GM21825 (cell line): ENCODE measurements around the gene MAP1B.

Experiments
- ATAC-seq: cut with Tn5 transposase; IDR thresholded peaks from one replicate; pipeline ENCODE4 v1.9.1; 2021; ENCODE audit warnings: mild to moderate bottlenecking, moderate library complexity; ENCODE audit not compliant: unreplicated experiment

The MAP1B gene

GRCh38 chr5:72216756-72217155 lies 109.5 kb downstream of the MAP1B start:
- no peak for ATAC-seq

- ATAC-seq, result no peak
Observed at GRCh38 chr5:72221099-72221498, 113.8 kb downstream of the MAP1B start.

GRCh38 chr5:72221541-72221940 lies 114.3 kb downstream of the MAP1B start:
- ATAC-seq, result no peak

GRCh38 chr5:72222521-72222920 lies 115.2 kb downstream of the MAP1B start:
- ATAC-seq, result no peak

- no peak for ATAC-seq
Observed at GRCh38 chr5:72223371-72223770, 116.1 kb downstream of the MAP1B start.

GRCh38 chr5:72224946-72225463 lies 117.7 kb downstream of the MAP1B start:
- no peak for ATAC-seq

- no peak for ATAC-seq
Observed at GRCh38 chr5:72225741-72226140, 118.5 kb downstream of the MAP1B start.

GRCh38 chr5:72226950-72227349 lies 119.7 kb downstream of the MAP1B start:
- no peak for ATAC-seq

- no peak for ATAC-seq
Observed at GRCh38 chr5:72228960-72229359, 121.7 kb downstream of the MAP1B start.

GRCh38 chr5:72231991-72232703 lies 124.9 kb downstream of the MAP1B start:
- ATAC-seq, result no peak

- ATAC-seq, result no peak
Observed at GRCh38 chr5:72232838-72233237, 125.6 kb downstream of the MAP1B start.

- ATAC-seq, result no peak
Observed at GRCh38 chr5:72233835-72234234, 126.6 kb downstream of the MAP1B start.

GRCh38 chr5:72234265-72234700 lies 127.0 kb downstream of the MAP1B start:
- ATAC-seq, result peak; percentile 75

GRCh38 chr5:72234868-72235267 lies 127.6 kb downstream of the MAP1B start:
- ATAC-seq, result no peak

GRCh38 chr5:72235725-72236124 lies 128.4 kb downstream of the MAP1B start:
- ATAC-seq, result no peak

- ATAC-seq, result no peak
Observed at GRCh38 chr5:72237415-72237814, 130.1 kb downstream of the MAP1B start.

- no peak for ATAC-seq
Observed at GRCh38 chr5:72237879-72238278, 130.6 kb downstream of the MAP1B start.

- no peak for ATAC-seq
Observed at GRCh38 chr5:72238712-72239445, 131.6 kb downstream of the MAP1B start.

- no peak for ATAC-seq
Observed at GRCh38 chr5:72241346-72242003, 134.2 kb downstream of the MAP1B start.

- ATAC-seq, result no peak
Observed at GRCh38 chr5:72242796-72243475, 135.7 kb downstream of the MAP1B start.

- ATAC-seq, result no peak
Observed at GRCh38 chr5:72243706-72244105, 136.4 kb downstream of the MAP1B start.
